ENCODE results near the gene TNNT1.

TNNT1 gene

GRCh38 chr19:55088543-55089341, 60.3 kb downstream of the TNNT1 start:
- FAIRE-seq = no peak
- TF ChIP-seq, protein P1, sequence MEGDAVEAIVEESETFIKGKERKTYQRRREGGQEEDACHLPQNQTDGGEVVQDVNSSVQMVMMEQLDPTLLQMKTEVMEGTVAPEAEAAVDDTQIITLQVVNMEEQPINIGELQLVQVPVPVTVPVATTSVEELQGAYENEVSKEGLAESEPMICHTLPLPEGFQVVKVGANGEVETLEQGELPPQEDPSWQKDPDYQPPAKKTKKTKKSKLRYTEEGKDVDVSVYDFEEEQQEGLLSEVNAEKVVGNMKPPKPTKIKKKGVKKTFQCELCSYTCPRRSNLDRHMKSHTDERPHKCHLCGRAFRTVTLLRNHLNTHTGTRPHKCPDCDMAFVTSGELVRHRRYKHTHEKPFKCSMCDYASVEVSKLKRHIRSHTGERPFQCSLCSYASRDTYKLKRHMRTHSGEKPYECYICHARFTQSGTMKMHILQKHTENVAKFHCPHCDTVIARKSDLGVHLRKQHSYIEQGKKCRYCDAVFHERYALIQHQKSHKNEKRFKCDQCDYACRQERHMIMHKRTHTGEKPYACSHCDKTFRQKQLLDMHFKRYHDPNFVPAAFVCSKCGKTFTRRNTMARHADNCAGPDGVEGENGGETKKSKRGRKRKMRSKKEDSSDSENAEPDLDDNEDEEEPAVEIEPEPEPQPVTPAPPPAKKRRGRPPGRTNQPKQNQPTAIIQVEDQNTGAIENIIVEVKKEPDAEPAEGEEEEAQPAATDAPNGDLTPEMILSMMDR (IDR thresholded peaks at IDR 0.05; ENCODE audit: insufficient read depth, missing control alignments) = peak; percentile 56
- peak; percentile 85 for DNase-seq (ENCODE audit: insufficient read length, low spot score)

- no peak for FAIRE-seq
- TF ChIP-seq, protein P1 (IDR thresholded peaks at IDR 0.05; ENCODE audit: insufficient read depth, missing control alignments) = no peak
- DNase-seq (ENCODE audit: insufficient read length, low spot score) = no peak
Observed at GRCh38 chr19:55088021-55088451, 61.0 kb downstream of the TNNT1 start.

- DNase-seq (ENCODE audit: insufficient read length, low spot score) (no peak), FAIRE-seq (no peak)
- TF ChIP-seq, protein P1 (IDR thresholded peaks at IDR 0.05; ENCODE audit: insufficient read depth, missing control alignments) = no peak
Observed at GRCh38 chr19:55087542-55087901, 61.5 kb downstream of the TNNT1 start.

DNA sequence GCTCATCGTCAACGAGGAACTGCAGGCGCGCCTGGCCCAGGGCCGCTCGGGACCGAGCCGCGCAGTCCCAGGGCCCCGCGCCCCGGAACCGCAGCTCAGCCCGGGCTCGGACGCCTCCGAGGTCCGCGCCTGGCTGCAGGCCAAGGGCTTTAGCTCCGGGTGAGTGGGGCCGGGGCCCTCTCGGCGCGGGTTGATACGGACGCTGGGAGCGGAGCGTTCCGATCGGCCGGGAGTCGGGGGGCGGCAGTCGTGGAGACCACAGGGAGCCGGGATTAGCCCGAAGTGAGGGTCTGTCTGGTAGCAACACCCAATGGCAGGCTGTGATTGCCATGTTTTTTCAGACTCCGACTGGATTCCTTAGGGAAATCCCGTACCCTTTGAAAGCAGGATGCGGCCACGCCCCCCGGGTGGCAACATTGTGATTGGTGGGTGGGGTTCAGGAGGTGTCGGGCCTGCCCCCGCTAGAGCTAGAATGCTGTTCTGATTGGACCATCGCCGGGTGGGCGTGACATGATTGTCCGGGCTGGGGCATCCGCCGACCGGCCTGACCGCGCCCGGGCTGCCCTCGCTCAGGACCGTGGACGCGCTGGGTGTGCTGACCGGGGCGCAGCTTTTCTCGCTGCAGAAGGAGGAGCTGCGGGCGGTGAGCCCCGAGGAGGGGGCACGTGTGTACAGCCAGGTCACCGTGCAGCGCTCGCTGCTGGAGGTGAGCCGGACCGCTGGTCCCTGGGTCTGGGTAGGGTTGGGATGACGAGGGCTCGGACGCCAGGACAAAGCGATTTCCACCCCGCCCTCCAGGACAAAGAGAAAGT, 62.1 kb downstream of the TNNT1 start:
- TF ChIP-seq, protein P1 (IDR thresholded peaks at IDR 0.05; ENCODE audit: insufficient read depth, missing control alignments) = no peak
- FAIRE-seq (no peak), DNase-seq (ENCODE audit: insufficient read length, low spot score) (peak; percentile 82)

DNA sequence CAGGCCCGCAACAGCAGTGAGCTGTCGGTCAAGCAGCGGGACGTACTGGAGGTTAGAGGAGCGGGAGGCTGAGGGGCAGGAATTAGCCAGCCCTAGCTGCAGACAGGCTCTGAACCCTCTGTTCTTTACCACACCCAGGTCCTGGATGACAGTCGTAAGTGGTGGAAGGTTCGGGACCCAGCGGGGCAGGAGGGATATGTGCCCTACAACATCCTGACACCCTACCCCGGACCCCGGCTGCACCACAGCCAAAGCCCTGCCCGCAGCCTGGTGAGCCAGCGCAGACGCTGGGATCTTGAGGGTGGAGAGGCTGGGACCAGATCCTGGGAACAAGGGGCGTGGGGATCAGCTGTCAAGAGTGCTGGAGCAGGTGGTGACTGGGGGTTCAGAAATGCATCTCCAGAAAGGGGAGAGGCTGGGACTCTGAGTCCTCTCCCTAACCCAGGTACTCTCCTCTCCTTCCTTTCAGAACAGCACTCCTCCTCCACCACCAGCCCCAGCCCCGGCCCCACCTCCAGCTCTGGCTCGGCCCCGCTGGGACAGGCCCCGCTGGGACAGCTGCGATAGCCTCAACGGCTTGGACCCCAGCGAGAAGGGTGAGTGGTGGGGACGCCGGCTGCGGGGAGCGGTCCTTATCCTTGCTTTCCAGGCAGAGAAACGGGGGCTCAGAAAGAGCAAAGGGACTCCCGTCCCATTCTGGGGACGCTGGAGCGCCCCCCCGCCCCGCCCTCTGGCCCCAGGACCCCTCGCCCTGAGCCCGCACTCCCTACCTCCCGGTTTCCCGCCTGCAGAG, 62.9 kb downstream of the TNNT1 start:
- TF ChIP-seq, protein P1 (IDR thresholded peaks at IDR 0.05; ENCODE audit: insufficient read depth, missing control alignments) = no peak
- no peak for DNase-seq (ENCODE audit: insufficient read length, low spot score)
- no peak for FAIRE-seq

DNA sequence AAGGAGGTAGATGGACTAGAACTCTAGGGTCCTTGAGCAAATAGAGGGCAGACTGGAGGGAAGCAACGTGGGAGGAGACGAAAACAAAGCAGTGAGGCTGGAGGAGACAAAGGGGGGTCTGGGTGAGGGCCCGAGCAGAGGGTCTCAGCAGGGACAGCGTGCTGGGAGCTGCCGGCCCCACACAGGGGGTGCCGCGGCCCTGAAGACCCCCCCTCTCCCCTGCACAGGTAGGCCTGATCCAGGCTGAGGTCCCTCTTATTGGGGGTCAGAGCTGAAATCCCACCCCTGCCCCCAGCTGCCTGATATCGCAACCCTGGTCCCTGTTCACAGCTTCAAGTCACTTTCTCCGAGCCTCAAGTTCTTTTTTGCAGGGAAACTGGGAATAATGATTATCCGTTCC, 64.6 kb downstream of the TNNT1 start:
- DNase-seq (ENCODE audit: insufficient read length, low spot score) (no peak), FAIRE-seq (no peak)
- TF ChIP-seq, protein P1 (IDR thresholded peaks at IDR 0.05; ENCODE audit: insufficient read depth, missing control alignments) = no peak

Data from D721Med (cell line).